H1 (cell line): Measurements from ENCODE around the gene SNRNP70.

Experiments
- RAD21 ChIP-seq, 2 experiments: IDR thresholded peaks in 1 of 2; conservative IDR thresholded peaks in 1 of 2; 2 replicates each; pipeline ENCODE4 v1.6.1; 2011; ENCODE audit warnings: low read depth in 2 of 2, low read length in 2 of 2, improper control_type of control experiment in 1 of 2, inconsistent platforms in 1 of 2, mild to moderate bottlenecking in 1 of 2, moderate library complexity in 1 of 2
- SP1 ChIP-seq: IDR thresholded peaks from 2 replicates; pipeline ENCODE4 v1.6.1; 2011; ENCODE audit warnings: low read depth, low read length
- TAF1 ChIP-seq: IDR thresholded peaks from 2 replicates; pipeline ENCODE4 v1.6.1; 2011; ENCODE audit warnings: mild to moderate bottlenecking, low read depth, low read length
- TF ChIP-seq, protein P1 (sequence below), 3 experiments: IDR thresholded peaks; 1 replicate in 2 of 3; 2 replicates in 1 of 3; pipeline versions ENCODE4 v1.5.1 to v1.6.1; 2011; ENCODE audit warnings: low read length in 3 of 3, mild to moderate bottlenecking in 3 of 3, inconsistent platforms in 2 of 3, low read depth in 1 of 3, moderate library complexity in 1 of 3; ENCODE audit not compliant: insufficient read depth in 1 of 3; ENCODE audit errors: control extremely low read depth in 1 of 3
- TF ChIP-seq, protein P2 (sequence below): IDR thresholded peaks from 2 replicates; pipeline ENCODE4 v1.6.1; 2012; ENCODE audit warnings: inconsistent platforms

DNA sequence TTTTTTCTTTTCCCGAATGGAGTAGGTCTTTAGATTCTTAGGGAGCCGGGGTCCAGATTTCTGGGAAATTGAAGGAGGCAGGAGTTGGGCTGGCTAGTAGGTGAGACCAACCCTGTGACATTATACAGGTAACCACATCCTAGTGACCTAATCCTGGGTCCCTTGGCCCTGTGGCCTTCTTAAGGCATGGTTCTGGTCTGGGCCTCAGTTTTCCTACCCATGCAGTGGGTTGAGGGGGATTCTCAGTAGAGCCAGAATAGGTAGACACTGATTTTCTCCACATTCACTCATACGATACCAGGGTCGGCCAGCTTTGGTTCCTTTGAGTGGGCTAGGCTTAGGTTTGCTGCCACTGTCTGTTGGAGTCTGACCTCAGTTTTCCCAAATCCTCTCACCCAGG lies 41.3 kb downstream of the SNRNP70 start:
- TF ChIP-seq, protein P1, sequence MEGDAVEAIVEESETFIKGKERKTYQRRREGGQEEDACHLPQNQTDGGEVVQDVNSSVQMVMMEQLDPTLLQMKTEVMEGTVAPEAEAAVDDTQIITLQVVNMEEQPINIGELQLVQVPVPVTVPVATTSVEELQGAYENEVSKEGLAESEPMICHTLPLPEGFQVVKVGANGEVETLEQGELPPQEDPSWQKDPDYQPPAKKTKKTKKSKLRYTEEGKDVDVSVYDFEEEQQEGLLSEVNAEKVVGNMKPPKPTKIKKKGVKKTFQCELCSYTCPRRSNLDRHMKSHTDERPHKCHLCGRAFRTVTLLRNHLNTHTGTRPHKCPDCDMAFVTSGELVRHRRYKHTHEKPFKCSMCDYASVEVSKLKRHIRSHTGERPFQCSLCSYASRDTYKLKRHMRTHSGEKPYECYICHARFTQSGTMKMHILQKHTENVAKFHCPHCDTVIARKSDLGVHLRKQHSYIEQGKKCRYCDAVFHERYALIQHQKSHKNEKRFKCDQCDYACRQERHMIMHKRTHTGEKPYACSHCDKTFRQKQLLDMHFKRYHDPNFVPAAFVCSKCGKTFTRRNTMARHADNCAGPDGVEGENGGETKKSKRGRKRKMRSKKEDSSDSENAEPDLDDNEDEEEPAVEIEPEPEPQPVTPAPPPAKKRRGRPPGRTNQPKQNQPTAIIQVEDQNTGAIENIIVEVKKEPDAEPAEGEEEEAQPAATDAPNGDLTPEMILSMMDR (IDR thresholded peaks at IDR 0.05; ENCODE audit: control extremely low read depth in 1 of 3, insufficient read depth in 1 of 3, low read depth in 1 of 3, low read length in 3 of 3), result no peak
- TF ChIP-seq, protein P2, sequence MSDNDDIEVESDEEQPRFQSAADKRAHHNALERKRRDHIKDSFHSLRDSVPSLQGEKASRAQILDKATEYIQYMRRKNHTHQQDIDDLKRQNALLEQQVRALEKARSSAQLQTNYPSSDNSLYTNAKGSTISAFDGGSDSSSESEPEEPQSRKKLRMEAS, result no peak
- TF ChIP-seq TAF1 (no peak), SP1 (no peak), RAD21 (IDR thresholded peaks at IDR 0.05 in 1 of 2, conservative IDR thresholded peaks at IDR 0.05 in 1 of 2; ENCODE audit: low read depth in 2 of 2, low read length in 2 of 2) (no peak)
